Activated CD4-positive, CD25-positive, alpha-beta regulatory T cell (primary cell): ENCODE measurements around the gene VPS54.

ENCODE experiments used
- DNase-seq, 4 experiments: peaks; one replicate each; lab custom pipeline; 2025; lab: John Stamatoyannopoulos, UW

The VPS54 gene

DNA sequence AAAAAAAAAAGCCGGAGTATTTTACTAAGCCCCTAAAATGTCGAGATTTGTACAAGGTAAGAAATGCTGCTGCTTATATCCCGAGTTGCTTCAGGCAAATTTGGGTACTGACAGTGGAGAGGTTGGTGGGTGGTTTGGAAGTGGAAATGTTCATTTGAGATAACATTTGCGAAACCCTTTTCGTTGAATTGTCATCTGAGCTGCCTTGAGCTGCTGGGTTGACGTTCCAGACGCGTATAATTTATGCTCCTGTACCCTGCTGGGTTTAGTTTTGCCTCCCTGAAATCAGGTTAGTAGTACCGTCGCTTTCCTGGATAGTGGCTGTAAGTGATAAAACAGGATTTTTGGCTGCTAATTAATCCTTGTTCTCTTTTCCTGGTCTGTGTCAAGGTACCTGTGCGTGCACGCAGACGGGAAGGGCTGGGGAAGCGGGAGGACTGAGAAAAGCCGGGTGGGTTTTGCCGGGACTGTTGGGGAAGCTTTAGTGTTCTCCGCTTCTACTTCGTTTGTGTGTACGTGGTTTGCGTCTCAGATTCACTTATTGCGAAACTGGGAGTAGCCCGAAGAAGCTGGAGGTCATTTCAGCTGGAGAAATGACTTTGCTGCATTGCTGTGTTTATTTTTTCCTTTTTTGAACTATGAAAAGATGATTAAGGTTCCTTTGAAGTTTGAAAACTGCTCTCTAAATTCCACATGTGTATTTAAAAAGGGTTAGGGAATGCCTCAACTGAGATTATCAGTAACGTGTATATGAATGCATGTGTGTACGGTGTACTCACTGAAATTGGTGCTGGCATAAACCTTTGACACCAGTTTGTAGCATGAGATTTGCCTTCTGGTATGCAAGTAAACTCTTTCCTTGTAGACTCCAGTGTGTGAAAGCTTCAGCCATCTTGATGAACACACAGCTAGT lies 176.8 kb downstream of the VPS54 start:
- no peak for DNase-seq
